ENCODE data around the gene TRMT10B.

DNA sequence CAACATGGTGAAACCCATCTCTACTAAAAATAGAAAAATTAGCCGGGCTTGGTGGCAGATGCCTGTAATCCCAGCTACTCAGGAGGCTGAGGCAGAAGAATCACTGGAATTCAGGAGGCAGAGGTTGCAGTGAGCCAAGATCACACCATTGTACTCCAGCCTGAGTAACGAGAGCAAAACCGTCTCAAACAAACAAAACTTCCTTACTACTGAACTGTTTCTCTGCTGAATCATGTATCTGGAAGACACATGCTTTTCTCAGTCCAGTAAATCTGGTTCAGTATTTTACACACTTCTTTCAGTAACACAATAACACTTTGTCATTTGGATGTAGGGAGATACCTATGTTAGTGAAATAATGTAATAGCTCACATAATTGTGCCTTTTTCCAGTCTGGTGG lies 7.9 kb downstream of the TRMT10B start:
- TF ChIP-seq, protein P1, sequence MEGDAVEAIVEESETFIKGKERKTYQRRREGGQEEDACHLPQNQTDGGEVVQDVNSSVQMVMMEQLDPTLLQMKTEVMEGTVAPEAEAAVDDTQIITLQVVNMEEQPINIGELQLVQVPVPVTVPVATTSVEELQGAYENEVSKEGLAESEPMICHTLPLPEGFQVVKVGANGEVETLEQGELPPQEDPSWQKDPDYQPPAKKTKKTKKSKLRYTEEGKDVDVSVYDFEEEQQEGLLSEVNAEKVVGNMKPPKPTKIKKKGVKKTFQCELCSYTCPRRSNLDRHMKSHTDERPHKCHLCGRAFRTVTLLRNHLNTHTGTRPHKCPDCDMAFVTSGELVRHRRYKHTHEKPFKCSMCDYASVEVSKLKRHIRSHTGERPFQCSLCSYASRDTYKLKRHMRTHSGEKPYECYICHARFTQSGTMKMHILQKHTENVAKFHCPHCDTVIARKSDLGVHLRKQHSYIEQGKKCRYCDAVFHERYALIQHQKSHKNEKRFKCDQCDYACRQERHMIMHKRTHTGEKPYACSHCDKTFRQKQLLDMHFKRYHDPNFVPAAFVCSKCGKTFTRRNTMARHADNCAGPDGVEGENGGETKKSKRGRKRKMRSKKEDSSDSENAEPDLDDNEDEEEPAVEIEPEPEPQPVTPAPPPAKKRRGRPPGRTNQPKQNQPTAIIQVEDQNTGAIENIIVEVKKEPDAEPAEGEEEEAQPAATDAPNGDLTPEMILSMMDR (CRISPR knock-in tag; IDR thresholded peaks at IDR 0.05) = no peak
- TF ChIP-seq TCF12 (IDR thresholded peaks at IDR 0.05) = no peak
- TF ChIP-seq TCF12 (CRISPR knock-in tag; IDR thresholded peaks at IDR 0.05) = no peak
